GM12878 (cell line): ENCODE data around the gene SYCP2. TPM values are rescaled to one million over a fixed set of nuclear protein-coding genes. Genes with fewer than 3 reads are reported as not detected.
A peak's percentile ranks its signal among the peaks of the same experiment; 100 is the strongest.

Experiments
- ATAC-seq: fragments of 200-7000 bp; cut with Tn5 transposase; 3 replicates; pipeline ENCODE4 v1.9.1; 2020; ENCODE audit warnings: mild to moderate bottlenecking, moderate library complexity
- BruUV-seq: library from RNA; stranded (reverse); fragments of 400-500 nt; replicated peaks from 2 replicates; lab custom pipeline; 2021; lab: Mats Ljungman, UMichigan
- CTCF ChIA-PET: fragments of 300-600 bp; sonication (Branson Sonifier 250); formaldehyde crosslinking; extraction: SDS; loops from one replicate; lab custom pipeline; 2021; ENCODE audit warnings: inconsistent platforms; lab: Yijun Ruan, JAX
- POLR2A ChIA-PET: fragments of 350-600 bp; formaldehyde crosslinking; extraction: SDS; loops from one replicate; lab custom pipeline; 2021; ENCODE audit warnings: inconsistent platforms; lab: Charles Lee
- RAD21 ChIA-PET: fragments of 300-600 bp; sonication (Branson Sonifier 250); formaldehyde crosslinking; loops from one replicate; lab custom pipeline; 2023; ENCODE audit warnings: antibody characterized with exemption; ENCODE audit not compliant: unreplicated experiment; lab: Charles Lee
- SMC1A ChIA-PET: fragments of 300-600 bp; sonication (Branson Sonifier 250); formaldehyde crosslinking; loops from one replicate; lab custom pipeline; 2023; ENCODE audit not compliant: unreplicated experiment, uncharacterized antibody; lab: Charles Lee
- DNase-seq: peaks from one replicate; pipeline ENCODE4 v3.0.0-alpha.2; 2011; ENCODE audit warnings: low read depth, low spot score
- FAIRE-seq: peaks from 3 replicates; lab custom pipeline; 2011; peaks lifted over from hg19 to GRCh38; lab: Jason Lieb, UNC
- H2AFZ ChIP-seq: 2 replicates; pipeline ENCODE4 v1.6.0; 2011; ENCODE audit warnings: low read depth, low read length, control low read depth; ENCODE audit not compliant: control insufficient read depth
- H3K27ac ChIP-seq: 2 replicates; pipeline ENCODE4 v1.5.1; 2011; ENCODE audit warnings: control low read depth; ENCODE audit not compliant: control insufficient read depth, insufficient read depth
- H3K27me3 ChIP-seq, 2 experiments: replicated peaks in 1 of 2; 2 replicates each; pipeline versions ENCODE4 v1.6.0 to v1.6.1; 2011; ENCODE audit warnings: low read length in 1 of 2; ENCODE audit not compliant: control insufficient read depth in 2 of 2, insufficient read depth in 2 of 2
- H3K36me3 ChIP-seq, 2 experiments: 2 replicates each; pipeline ENCODE4 v1.5.1; 2011; ENCODE audit warnings: low read length in 1 of 2; ENCODE audit not compliant: control insufficient read depth in 2 of 2, insufficient read depth in 2 of 2
- H3K4me1 ChIP-seq: 2 replicates; pipeline ENCODE4 v1.6.1; 2011; ENCODE audit warnings: mild to moderate bottlenecking, low read length, moderate library complexity, mixed read lengths; ENCODE audit not compliant: control insufficient read depth, insufficient read depth
- H3K4me2 ChIP-seq: 2 replicates; pipeline ENCODE4 v1.6.0; 2011; ENCODE audit warnings: control low read depth; ENCODE audit not compliant: control insufficient read depth, insufficient read depth
- H3K4me3 ChIP-seq: fragments of 200-600 bp; sonication (generic); 2 replicates; pipeline ENCODE4 v1.5.1; 2016
- H3K79me2 ChIP-seq: 2 replicates; pipeline ENCODE4 v1.6.0; 2011; ENCODE audit warnings: low read length; ENCODE audit not compliant: control insufficient read depth, insufficient read depth
- H3K9ac ChIP-seq: 2 replicates; pipeline ENCODE4 v1.8.0; 2011; ENCODE audit warnings: low read length, control low read depth, mixed read lengths; ENCODE audit not compliant: control insufficient read depth, insufficient read depth
- H3K9me3 ChIP-seq: replicated peaks from 3 replicates; pipeline ENCODE4 v1.5.1; 2011; ENCODE audit warnings: mild to moderate bottlenecking, low read length; ENCODE audit not compliant: control insufficient read depth, insufficient read depth
- H4K20me1 ChIP-seq: 2 replicates; pipeline ENCODE4 v1.6.0; 2011; ENCODE audit not compliant: control insufficient read depth, insufficient read depth
- ATF3 ChIP-seq: IDR thresholded peaks from 2 replicates; pipeline ENCODE4 v1.6.1; 2011; ENCODE audit warnings: low read depth, mild to moderate bottlenecking, low read length, moderate library complexity, borderline replicate concordance; ENCODE audit errors: extremely low read depth
- BCL11A ChIP-seq: IDR thresholded peaks from 2 replicates; pipeline ENCODE4 v1.6.1; 2011; ENCODE audit warnings: low read depth, low read length
- BRCA1 ChIP-seq: IDR thresholded peaks from 2 replicates; pipeline ENCODE4 v1.6.1; 2011; ENCODE audit warnings: low read depth, low read length, improper control_type of control experiment
- EGR1 ChIP-seq, 2 experiments: IDR thresholded peaks; 1 replicate in 1 of 2; 2 replicates in 1 of 2; pipeline ENCODE4 v1.6.1; 2011 to 2012; ENCODE audit warnings: low read depth in 2 of 2, low read length in 2 of 2, borderline replicate concordance in 1 of 2, mild to moderate bottlenecking in 1 of 2, moderate library complexity in 1 of 2
- KDM1A ChIP-seq: fragments of 200-600 bp; sonication (generic); IDR thresholded peaks from 2 replicates; pipeline ENCODE4 v1.6.1; 2016; ENCODE audit warnings: borderline replicate concordance
- MTA2 ChIP-seq: fragments of 450-650 bp; IDR thresholded peaks from 2 replicates; pipeline ENCODE4 v1.6.1; 2016; ENCODE audit warnings: low read depth, mild to moderate bottlenecking, moderate library complexity
- NFIC ChIP-seq: IDR thresholded peaks from 2 replicates; pipeline ENCODE4 v1.6.1; 2012; ENCODE audit warnings: low read depth, mild to moderate bottlenecking, inconsistent platforms, low read length, moderate library complexity
- SIX5 ChIP-seq: IDR thresholded peaks from 2 replicates; pipeline ENCODE4 v1.6.1; 2011; ENCODE audit warnings: mild to moderate bottlenecking, low read depth, low read length, moderate library complexity; ENCODE audit not compliant: severe bottlenecking
- SMC3 ChIP-seq: IDR thresholded peaks from 2 replicates; pipeline ENCODE4 v1.6.1; 2011; ENCODE audit warnings: low read length, improper control_type of control experiment, borderline replicate concordance
- SUZ12 ChIP-seq: fragments of 200-600 bp; sonication (generic); IDR thresholded peaks from one replicate; pipeline ENCODE4 v1.6.1; 2018; ENCODE audit warnings: antibody characterized with exemption, mild to moderate bottlenecking; ENCODE audit not compliant: unreplicated experiment
- WRNIP1 ChIP-seq: IDR thresholded peaks from 2 replicates; pipeline ENCODE4 v1.6.1; 2011; ENCODE audit warnings: low read depth, low read length, improper control_type of control experiment, borderline replicate concordance
- ZNF24 ChIP-seq: fragments of 450-650 bp; IDR thresholded peaks from 2 replicates; pipeline ENCODE4 v1.6.1; 2017; ENCODE audit warnings: antibody characterized with exemption, mild to moderate bottlenecking
- ZNF592 ChIP-seq: fragments of 450-650 bp; IDR thresholded peaks from 2 replicates; pipeline ENCODE4 v1.6.1; 2017; ENCODE audit warnings: mild to moderate bottlenecking, moderate library complexity
- ZZZ3 ChIP-seq: IDR thresholded peaks from 2 replicates; pipeline ENCODE4 v1.6.1; 2011; ENCODE audit warnings: low read depth; ENCODE audit not compliant: control insufficient read depth, insufficient read length
- WGBS: methylation state at CpG from one replicate; pipeline ENCODE4 v1.1.6; 2016; ENCODE audit warnings: low lambda C conversion rate; ENCODE audit not compliant: insufficient replicate concordance, insufficient coverage; ENCODE audit errors: missing lambda C conversion rate; 5-methylcytosine and 5-hydroxymethylcytosine counted together
- in situ Hi-C: fragments of 300-500 bp; cut with MboI; formaldehyde crosslinking; loops from 9 replicates; pipeline ENCODE4 v1.14.3; 2018; ENCODE audit warnings: mixed read lengths
- intact Hi-C: fragments of 100-400 bp; cut with micrococcal nuclease; formaldehyde crosslinking; loops from one replicate; pipeline ENCODE4 v1.14.2; 2022; ENCODE audit not compliant: unreplicated experiment
- polyA plus RNA-seq, 11 experiments: library from polyadenylated mRNA; depleted of rRNA in 4 of 11; unstranded in 6 of 11; stranded (reverse) in 5 of 11; fragments of >200 nt; fragmentation: Nextera tagmentation in 4 of 11; fragmentation: Illumina TruSeq in 1 of 11; extraction: Ambion mirVana in 4 of 11; extraction: Trizol in 1 of 11; gene quantifications; 1 replicate in 1 of 11; 2 replicates in 10 of 11; pipeline versions ENCODE4 v1.2.1 to v1.2.3, GENCODE V29; 2011 to 2016; ENCODE audit warnings: inconsistent platforms in 2 of 11, missing spikeins in 2 of 11, low read depth in 1 of 11
- total RNA-seq, 4 experiments: library from RNA; depleted of rRNA in 3 of 4; stranded (reverse); fragments of >200 nt in 3 of 4; fragmentation: Illumina TruSeq in 1 of 4; extraction: Trizol in 1 of 4; gene quantifications; 2 replicates each; pipeline versions ENCODE4 v1.2.1 to v1.2.3, GENCODE V29; 2013 to 2021

Gene SYCP2
- total and polyA plus RNA-seq, 10 of the 15 experiments (the other 5 are each of a cell fraction or from before 2014, with no cell fraction given): 0.01 to 0.18 (median 0.09) TPM; not detected in 2

DNA sequence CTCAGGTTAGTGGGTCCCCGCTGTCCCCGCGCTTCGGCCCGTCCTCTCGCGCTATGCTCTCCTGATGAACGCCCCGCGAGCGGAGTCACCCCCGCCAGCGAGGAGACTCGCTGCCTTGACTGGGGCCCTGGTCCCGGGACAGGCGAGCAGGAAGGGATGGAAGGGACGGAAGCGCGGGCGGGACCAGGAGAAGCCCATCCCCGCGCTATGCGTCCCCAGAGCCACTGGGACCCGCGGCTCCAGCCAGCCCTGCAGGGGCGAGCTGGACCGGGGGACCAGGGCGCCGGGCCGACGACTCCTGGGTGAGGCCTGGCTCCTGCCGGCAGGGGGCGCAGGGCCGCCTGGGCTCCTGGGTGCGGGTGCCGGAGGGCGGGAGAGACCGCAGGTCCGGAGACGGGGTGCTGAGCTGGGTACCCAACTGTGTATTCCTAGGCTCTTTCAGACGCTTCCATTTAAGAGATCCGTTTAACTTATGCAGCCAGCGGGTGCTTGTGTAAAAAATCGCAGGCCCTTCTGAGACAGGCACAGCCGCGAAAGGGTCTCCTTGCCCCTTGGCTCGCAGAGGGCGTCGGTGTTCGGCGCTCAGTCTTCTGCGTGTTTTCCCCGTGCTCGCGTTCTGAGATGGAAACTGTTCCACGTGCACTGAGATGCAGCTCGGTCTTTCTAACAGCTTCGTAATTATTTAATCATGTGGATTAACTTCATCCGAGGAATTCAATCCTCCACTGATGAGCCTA lies 580 bp upstream of the SYCP2 start:
- DNase-seq: no peak
- peak; percentile 47 for FAIRE-seq
- Histone ChIP-seq H3K79me2 (peaks cover 3% of the 10 kb centered on the region), H2AFZ (peak overlapping the region; percentile 86), H4K20me1 (no peaks in the 10 kb centered on the region), H3K4me2 (peak overlapping the region; percentile 86), H3K27me3 (no peaks in the 10 kb centered on the region; a peak in 1 of 4 replicates), H3K4me1 (peaks cover 8% of the 10 kb centered on the region), H3K36me3 (no peaks in the 10 kb centered on the region), H3K9ac (peak overlapping the region; percentile 39; the same call in 1 of the 2 replicates), H3K4me3 (peak overlapping the region; percentile 63), H3K27ac (no peak overlapping the region), H3K9me3 (no peaks in the 10 kb centered on the region)
- SMC1A ChIA-PET: interaction anchor here (1.1 to 1.8 kb wide), 4 partner anchors 9 to 84 kb away, joined by 3 to 5 read pairs (median 4); no protein-coding TSS in a partner anchor
- CTCF ChIA-PET: interaction anchor here (0.6 to 9.5 kb wide), 13 partner anchors 11 to 116 kb away, joined by 3 to 173 read pairs (median 3); partner anchors contain the start of gene CDH26
- intact Hi-C loops (no loop called here), in situ Hi-C loops (no loop called here)
- 39% methylated on average over 40 of the region's 59 CpGs for WGBS
- no TSS peak for BruUV-seq
- RAD21 ChIA-PET: interaction anchor here (1.0 to 1.6 kb wide), 3 partner anchors 13 to 21 kb away, joined by 3 to 5 read pairs (median 3); no protein-coding TSS in a partner anchor
- peak; percentile 99 for ATAC-seq
- POLR2A ChIA-PET: no interaction called here
- no peak for TF ChIP-seq NFIC
- no peak for TF ChIP-seq SUZ12
- TF ChIP-seq MTA2: no peak
- TF ChIP-seq ZNF24: no peak
- no peak for TF ChIP-seq SIX5
- TF ChIP-seq ATF3: no peak
- TF ChIP-seq BCL11A: no peak
- no peak for TF ChIP-seq KDM1A
- 0 out of 2 replicates have a peak, but pooled peaks have one; percentile 49 for TF ChIP-seq ZNF592
- no peak for TF ChIP-seq BRCA1
- TF ChIP-seq SMC3: no peak; the same call in 1 of the 2 replicates
- TF ChIP-seq WRNIP1: no peak
- TF ChIP-seq ZZZ3: no peak
- TF ChIP-seq EGR1 (IDR thresholded peaks at IDR 0.05; ENCODE audit: borderline replicate concordance in 1 of 2, low read depth in 2 of 2, low read length in 2 of 2): no peak
